Measurements from ENCODE around the gene ABHD12B. TPM values are rescaled to one million over a fixed set of nuclear protein-coding genes. Genes with fewer than 3 reads are reported as not detected.

ABHD12B gene
- total and polyA plus RNA-seq, 2 of the 13 experiments (the other 11 are each of a cell fraction or from before 2014, with no cell fraction given), result not detected

DNA sequence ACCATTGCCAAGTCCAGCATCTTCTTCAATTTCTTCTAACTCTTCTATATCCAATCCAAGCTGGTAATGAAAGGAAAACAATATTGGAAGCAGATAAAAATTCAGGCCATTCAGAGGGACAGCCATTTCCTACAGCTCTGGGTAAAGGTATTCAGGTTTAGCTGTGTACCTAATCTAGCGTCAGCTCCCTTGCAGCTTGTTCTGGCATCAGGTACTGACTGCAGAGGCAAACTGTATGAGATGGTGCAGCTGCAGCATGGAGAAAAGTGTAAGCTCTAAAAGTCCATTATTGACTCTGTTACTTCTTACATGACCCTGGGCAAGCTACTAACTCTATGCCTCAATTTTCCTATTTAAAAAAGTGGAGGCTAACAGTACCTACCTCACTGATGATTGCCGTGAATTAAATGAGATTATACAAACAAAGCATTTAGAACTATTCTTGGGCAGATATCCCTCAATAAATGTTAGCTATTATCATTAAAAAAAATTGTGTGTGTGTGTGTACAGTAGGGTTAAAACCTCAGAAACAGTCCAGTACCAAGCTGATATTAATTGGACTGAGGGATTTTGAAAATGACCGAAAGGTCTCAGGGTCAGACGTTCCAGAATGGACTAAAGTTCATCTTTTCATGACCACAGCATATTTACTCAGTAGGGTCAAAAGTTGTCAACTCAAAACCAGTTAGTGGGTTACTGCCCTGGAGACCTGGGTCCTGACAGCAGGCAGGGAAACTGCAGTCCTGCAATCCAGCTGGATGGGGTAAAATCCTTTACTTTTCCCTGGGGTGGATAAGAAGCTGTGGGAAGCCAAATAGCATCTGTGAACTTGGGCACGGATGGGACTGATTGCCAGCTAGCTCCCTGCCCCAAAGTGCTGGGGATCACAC is 63.5 kb downstream of the ABHD12B start (continued):
- TF ChIP-seq MLX (CRISPR knock-in tag; IDR thresholded peaks at IDR 0.05) (no peak), KDM2A (CRISPR knock-in tag; IDR thresholded peaks at IDR 0.05; ENCODE audit: borderline replicate concordance, low read depth) (no peak), PAXIP1 (CRISPR knock-in tag; conservative IDR thresholded peaks at IDR 0.05) (peak; percentile 96), ZNF639 (CRISPR knock-in tag; conservative IDR thresholded peaks at IDR 0.05) (no peak), DRAP1 (CRISPR knock-in tag; IDR thresholded peaks at IDR 0.05) (peak; percentile 20; the same call in 1 of the 2 replicates), TEAD3 (CRISPR knock-in tag; optimal IDR thresholded peaks at IDR 0.05; ENCODE audit: borderline replicate concordance) (peak; percentile 68), CREB1 (IDR thresholded peaks at IDR 0.05) (no peak), CREB1 (CRISPR knock-in tag; IDR thresholded peaks at IDR 0.05) (0 out of 2 replicates have a peak, but pooled peaks have one; percentile 50), RFX5 (IDR thresholded peaks at IDR 0.05; ENCODE audit: low read depth, low read length) (0 out of 2 replicates have a peak, but pooled peaks have one; percentile 24), SRSF1 (optimal IDR thresholded peaks at IDR 0.05; ENCODE audit: low read depth, low read length) (no peak), MED13 (CRISPR knock-in tag; IDR thresholded peaks at IDR 0.05) (0 out of 2 replicates have a peak, but pooled peaks have one; percentile 57)
- TF ChIP-seq, protein P1, sequence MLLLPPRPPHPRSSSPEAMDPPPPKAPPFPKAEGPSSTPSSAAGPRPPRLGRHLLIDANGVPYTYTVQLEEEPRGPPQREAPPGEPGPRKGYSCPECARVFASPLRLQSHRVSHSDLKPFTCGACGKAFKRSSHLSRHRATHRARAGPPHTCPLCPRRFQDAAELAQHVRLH (CRISPR knock-in tag; IDR thresholded peaks at IDR 0.05; ENCODE audit: borderline replicate concordance, low read depth), result peak; percentile 51; the same call in 1 of the 2 replicates
- TF ChIP-seq, protein P2, sequence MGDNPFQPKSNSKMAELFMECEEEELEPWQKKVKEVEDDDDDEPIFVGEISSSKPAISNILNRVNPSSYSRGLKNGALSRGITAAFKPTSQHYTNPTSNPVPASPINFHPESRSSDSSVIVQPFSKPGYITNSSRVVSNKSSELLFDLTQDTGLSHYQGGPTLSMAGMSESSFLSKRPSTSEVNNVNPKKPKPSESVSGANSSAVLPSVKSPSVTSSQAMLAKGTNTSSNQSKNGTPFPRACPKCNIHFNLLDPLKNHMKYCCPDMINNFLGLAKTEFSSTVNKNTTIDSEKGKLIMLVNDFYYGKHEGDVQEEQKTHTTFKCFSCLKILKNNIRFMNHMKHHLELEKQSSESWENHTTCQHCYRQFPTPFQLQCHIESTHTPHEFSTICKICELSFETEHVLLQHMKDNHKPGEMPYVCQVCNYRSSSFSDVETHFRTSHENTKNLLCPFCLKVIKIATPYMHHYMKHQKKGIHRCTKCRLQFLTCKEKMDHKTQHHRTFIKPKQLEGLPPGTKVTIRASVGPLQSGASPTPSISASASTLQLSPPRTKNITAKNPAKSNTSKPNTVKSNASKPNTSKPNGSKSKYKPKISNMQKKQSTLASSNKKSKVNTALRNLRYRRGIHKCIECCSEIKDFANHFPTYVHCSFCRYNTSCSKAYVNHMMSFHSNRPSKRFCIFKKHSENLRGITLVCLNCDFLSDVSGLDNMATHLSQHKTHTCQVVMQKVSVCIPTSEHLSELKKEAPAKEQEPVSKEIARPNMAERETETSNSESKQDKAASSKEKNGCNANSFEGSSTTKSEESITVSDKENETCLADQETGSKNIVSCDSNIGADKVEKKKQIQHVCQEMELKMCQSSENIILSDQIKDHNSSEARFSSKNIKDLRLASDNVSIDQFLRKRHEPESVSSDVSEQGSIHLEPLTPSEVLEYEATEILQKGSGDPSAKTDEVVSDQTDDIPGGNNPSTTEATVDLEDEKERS (CRISPR knock-in tag; IDR thresholded peaks at IDR 0.05), result peak; percentile 42; the same call in 1 of the 2 replicates
